Suppressor macrophage treated with lipopolysaccharide for 1 hour (primary cell): ENCODE data around the gene TMC7.

Source experiments
- DNase-seq, 3 donors: peaks; one replicate each; pipeline ENCODE4 v3.0.0-alpha.2; 2020 to 2022

TMC7 gene

DNA sequence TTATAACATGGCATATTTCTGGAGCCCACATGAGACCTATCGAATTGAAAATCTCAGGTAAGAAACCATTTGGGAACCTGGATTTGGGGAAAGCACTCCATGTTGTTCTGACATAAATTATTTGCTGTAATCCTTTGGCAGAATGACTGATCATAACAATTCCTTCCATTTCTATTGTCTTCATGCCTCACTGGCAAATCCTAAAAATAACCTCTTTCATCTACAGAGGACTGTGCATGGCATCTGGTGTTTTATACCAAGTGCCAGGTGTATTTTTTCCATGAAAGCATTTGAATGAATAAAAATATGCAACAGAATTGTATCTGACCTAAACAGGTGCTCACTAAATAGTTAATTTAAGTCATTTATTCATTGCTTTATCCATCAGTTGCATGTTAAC, 50.0 kb downstream of the TMC7 start:
- no peak for DNase-seq

DNA sequence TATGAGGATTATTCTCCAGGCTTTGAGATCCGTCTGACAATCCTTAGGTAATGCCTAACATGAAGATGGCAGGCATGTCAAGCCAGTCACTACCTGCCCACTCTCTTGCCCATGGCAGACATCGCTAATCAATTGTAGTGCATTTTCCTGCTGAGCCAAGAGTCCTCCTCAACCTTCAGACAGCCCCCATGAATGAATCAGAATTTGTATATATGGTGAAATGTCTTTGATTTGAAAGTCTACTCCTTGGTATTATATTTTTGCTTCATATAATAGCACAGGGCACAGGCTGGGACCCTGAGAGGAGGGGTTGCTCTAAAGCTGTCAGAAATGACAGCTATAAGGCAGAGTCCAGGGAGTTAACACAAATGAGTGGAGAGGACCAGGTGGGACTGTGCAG, 56.7 kb downstream of the TMC7 start:
- DNase-seq, result no peak

DNA sequence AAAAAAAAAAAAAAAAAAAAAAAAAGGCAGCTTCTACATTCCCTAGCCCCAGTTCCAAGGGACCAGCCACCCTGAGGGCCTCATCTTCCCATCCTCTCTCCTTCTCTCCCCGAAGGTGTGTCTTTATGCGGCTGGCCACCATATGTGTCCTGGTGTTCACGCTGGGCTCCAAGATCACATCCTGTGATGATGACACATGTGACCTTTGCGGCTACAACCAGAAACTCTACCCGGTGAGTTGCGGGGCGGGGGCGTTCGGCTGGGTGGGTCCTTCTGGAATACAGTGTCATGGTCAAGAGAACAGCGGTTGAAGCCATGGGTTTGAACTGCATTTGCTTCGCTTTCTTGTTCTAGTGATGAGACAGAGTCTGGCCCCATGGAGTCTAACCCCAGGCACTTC, 61.0 kb downstream of the TMC7 start:
- DNase-seq, result no peak

DNA sequence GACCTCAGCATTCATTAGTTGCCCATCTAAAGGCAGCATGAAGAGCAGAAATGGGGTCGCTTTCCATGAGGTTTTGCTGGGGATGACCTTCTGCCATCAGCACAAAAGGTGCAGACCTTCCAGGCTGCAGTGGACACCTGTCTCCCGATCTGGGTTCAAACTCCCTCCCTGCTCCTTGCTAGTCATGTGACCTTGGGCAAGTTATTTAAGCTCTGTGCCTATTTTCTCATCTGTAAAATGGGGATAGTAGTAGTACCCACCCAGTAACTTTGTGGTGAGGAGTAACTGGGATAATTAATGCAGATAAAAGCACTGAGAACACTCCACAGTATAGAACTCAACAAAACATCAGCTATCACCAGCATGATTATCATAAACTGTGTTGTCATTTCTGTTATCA, 62.3 kb downstream of the TMC7 start:
- DNase-seq, result no peak

DNA sequence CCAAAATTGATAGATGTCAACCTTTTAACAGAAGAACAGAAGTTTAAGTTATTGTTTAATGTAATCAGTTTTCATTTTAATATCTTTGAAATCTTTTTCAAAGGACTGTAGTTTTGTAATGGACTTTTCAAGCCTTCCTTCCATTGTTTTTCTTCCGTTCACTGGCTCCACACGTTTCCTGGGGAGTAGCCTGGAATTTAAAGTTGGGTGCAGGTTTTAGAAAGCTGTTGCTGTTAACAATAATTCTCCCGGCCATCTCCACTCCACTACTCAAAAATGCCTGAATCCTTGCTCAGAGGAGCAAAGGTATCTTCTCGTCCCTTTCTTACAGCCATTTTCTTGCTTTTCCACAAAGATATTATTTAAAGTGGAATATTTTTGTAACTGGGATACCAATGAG, 79.0 kb downstream of the TMC7 start:
- DNase-seq, result no peak

DNA sequence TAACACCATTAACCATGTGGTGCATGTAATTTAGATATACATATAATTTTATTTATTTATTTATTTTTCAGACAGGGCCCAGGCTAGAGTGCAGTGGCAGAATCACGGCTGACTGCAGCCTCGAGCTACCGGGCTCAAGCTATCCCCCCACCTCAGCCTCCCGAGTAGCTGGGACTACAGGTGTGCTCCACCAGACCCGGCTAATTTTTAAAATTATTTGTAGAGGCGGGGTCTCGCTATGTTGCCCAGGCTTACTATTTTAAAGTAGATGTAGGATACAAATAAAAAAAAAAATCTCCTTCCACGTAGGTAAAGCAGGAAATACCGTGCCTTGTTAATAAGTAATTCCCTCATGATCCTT, 83.2 kb downstream of the TMC7 start:
- no peak for DNase-seq

DNA sequence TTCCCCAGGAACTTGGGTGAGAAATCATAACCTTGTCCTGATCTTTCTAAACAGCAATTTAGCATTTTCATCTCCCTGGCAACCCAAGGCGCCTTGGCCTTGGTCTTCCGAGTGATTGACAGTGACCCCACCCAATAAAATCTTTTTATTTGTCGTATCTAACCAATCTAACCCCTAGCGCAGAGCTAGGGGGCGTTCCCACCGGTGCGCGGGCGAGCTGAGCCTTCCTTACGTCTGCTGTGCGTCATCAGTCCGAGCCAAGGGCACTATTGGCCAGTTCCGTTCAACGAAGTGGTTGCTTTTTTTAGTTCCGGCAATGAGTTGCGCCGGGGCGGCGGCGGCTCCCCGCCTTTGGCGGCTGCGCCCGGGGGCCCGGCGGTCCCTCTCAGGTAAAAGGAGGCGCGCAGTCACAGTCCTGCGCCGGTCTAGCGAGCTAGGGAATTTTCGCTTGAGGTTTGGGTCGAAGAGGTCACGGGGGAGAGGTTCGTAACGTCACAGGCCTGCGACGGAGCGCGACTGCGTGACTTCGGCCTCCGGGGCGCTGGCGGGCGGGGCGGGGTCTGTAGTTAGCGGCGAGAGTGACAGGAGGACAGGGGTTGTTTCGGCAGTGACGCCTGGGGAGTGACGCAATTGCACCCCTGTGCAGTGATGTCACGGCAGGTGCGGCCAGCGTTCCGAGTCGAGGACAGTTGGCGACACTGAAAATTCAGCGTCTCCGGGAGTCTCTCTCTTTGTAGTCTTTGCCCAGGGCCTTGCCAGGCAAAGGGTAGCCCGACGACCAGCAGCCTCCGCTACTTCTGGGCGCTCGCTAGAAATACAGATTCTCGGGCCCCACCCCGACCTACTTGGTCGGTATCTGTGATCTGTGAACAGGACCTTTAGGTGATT, 83.9 kb downstream of the TMC7 start, which contains the start of gene COQ7:
TSS of gene COQ7 (plus strand) at position 266 of the 888 bp plus-strand sequence. CDS start at position 317, 51 bp downstream.
- DNase-seq, result peak; percentile 99 to 100 (median 100)

DNA sequence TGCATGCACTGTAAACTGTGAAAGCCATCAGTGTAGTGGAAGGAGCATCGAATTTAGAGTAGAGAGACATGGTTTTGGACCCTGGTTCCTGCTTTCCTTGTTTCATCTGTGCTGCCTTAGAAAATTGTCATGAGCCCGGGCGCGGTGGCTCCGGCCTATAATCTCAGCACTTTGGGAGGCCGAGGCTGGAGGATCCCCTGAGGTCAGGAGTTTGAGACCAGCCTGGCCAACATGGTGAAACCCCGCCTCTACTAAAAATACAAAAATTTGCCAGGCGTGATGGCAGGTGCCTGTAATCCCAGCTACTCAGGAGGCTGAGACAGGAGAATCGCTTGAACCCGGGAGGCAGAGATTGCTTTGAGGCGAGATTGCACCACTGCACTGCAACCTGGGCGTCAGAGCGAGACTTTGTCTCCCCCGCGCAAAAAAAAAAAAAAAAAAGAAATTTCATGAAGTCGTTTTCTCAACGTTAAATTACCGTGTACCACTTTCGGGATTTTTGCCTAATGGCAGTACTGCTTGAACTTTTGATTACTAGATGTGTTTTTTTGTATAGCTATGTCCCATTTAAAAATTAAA, 84.6 kb downstream of the TMC7 start:
- DNase-seq, result peak in 1 of 3 donors; percentile 4

DNA sequence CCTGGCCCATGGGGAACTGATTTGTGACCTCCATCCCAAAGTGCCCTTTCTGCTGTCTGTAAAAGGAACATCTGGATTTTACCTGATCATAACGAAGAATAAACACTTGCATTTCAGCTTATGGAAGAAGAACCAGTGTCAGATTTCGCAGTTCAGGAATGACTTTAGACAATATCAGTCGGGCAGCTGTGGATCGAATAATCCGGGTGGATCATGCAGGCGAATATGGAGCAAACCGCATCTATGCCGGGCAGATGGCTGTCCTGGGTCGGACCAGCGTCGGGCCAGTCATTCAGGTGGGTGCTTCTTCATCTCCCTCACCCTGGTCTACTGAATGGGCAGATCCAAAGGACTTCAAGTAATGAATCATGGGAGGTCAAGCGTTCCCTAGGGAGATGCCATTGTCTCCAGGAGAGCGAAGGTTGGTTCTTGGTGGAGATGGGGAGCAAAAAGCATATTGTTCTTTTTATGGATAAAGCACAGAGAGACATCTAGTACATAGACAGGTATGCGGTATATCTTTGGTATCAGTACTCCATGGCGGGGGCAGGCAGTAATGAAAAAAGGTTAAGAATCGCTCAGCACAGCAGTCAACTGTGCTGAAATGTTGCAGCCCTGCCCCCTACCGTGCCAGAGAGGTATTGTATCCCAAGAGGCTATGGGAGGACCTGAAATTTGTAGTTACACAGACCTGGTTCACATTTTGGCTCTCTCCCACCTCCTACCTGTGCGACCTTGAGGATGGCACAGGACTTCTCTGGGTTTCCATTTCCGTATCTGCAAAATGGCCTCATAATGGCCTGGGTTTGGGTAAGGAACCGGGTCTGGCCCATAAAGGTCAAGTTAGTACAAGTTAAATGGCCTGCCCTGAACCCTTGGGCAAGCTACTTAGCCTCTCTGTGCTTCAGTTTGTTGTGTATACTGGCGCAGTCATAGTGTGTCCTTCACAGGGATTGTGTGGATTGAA, 88.4 kb downstream of the TMC7 start:
- peak; percentile 60 to 73 (median 61) for DNase-seq

DNA sequence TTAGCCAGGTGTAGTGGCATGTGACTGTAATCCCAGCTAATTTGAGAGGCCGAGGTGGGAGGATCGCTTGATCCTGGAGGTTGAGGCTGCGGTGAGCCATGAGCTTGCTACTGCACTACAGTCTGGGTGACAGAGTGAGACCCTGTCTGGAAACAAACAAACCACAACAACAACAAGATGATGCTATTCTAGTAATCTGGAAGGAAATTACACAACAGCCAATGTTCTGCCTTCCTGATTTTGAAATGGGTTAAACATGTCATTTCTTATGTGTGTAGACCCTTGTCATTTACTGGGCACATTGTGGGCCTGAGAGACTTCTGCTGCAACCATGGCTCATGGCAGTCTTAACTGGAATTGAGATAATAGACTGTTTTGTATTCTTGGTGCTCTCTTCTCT, 89.6 kb downstream of the TMC7 start:
- DNase-seq, result peak in 2 of 3 donors; percentile 18 to 21

DNA sequence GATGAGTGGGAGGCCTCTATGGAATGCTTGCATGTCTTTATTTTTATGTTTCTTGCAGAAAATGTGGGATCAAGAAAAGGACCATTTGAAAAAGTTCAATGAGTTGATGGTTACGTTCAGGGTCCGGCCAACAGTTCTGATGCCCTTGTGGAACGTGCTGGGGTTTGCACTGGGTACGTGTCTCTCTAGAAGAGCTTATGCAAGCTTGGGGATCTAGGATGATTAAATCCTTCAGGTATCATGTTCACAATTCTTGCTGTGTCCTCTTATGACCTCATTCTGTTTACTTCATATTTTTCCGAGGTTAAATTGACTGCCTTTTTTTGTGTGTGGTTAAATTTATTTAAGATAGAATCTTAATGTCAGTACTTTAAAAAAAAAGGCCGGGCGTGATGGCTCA, 90.1 kb downstream of the TMC7 start:
- no peak for DNase-seq

DNA sequence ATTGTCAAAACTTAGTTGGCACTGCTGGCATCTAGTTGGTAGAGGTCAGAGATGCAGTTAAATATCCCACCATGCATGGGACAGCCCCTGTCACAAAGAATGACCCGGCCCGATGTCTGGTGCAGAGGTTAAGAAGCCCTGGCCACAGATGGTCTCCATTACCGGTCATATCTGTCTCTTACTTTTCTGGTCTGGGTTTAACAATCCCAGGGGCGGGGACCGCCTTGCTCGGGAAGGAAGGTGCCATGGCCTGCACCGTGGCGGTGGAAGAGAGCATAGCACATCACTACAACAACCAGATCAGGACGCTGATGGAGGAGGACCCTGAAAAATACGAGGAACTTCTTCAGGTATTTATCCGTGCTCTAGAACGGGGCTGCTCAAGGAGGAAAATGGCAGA, 91.8 kb downstream of the TMC7 start:
- no peak for DNase-seq

DNA sequence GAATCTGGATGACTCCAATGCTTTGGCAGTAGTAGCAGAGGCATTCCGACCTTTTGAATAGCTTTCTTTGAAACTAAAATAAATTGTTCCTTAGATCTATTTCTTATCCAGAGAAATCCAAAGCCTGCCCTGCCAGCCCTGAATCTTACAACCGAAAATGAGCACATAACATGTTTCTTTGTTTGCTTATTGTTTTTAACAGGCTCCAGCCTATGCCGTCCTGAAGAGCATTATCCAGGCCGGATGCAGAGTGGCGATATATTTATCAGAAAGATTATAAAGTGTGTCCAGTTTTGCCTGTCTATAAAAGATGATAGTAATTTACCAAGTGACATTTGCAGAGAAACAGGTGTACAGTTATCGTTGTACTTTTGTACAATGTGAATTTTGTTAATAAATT, 94.1 kb downstream of the TMC7 start:
- no peak for DNase-seq

DNA sequence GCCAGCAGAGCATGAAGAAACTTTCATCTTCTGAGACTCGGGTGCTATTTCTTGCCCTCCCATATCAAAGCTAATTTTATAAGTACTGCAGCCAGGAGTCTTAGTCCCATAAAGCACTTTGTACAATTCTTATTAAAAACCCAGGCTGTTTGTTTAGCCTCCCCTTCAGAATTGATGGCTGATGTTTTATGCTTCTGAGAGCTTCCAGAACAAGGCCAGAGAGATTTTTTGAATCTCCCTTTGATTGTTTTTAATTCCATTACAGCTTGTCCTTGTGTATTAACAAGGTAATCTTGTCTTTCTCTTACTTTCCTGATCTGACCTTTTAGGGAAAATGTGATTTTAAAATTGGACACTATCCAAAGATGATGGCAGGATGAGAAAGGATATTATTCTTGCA, 99.9 kb downstream of the TMC7 start:
- no peak for DNase-seq

DNA sequence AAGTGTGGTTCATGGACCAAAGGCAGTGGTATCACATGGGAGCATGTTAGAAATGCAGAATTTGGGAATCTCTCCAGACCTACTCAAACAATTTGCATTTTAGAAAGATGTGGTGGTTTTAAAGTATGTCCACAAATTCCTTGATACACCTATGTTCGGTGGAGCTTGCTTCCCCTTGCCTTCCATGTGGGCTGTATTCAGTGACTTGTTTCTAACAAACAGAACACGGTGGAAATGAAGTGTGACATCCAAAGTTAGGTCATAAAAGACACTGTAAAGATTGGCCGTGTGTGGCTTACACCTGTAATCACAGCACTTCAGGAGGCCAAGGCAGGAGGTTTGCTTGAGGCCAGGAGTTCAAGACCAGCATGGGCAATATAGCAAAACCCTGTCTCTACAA, 100.4 kb downstream of the TMC7 start:
- no peak for DNase-seq

DNA sequence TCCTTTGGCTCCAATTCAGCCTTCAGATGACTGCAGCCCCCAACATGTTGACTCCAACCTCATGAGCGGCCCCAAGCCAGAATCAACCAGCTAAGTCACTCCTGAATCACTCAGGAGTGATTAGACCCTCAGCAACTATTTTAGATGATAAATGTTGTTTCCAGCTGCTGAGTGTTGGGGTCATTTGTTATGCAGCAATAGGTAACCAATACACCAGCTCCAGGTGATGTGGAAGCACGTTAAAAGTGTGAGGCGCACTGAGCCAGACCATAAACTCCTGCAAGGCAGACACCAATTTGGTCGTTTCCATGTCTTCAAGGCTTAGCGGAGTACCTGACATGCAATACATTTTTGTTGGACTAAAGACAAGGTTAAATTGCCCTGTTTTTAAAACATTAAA, 101.1 kb downstream of the TMC7 start:
- DNase-seq, result no peak

DNA sequence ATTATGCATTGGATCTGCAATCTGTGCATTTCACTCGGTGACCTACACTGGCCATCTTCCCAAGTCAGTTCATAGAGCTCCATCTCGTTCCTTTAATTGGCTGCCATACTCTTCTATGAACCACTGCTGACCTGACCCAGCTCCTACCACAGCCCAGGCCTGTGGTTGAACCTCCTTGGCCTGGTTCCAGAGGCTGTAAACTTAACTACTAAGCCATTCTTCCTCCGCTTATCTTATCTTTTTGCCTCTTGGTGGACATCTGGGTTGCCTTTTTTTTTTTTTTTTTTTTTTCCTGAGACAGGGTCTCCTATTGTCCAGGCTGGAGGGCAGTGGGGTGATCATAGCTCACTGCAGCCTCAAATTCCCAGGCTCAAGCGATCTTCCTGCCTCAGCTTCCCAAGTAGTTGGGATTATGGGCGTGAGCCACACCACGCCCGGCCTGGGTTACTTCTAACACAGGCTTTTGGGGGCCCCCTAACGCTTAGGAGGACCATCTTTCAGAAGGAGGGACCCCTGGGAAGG, 102.0 kb downstream of the TMC7 start:
- DNase-seq, result no peak

DNA sequence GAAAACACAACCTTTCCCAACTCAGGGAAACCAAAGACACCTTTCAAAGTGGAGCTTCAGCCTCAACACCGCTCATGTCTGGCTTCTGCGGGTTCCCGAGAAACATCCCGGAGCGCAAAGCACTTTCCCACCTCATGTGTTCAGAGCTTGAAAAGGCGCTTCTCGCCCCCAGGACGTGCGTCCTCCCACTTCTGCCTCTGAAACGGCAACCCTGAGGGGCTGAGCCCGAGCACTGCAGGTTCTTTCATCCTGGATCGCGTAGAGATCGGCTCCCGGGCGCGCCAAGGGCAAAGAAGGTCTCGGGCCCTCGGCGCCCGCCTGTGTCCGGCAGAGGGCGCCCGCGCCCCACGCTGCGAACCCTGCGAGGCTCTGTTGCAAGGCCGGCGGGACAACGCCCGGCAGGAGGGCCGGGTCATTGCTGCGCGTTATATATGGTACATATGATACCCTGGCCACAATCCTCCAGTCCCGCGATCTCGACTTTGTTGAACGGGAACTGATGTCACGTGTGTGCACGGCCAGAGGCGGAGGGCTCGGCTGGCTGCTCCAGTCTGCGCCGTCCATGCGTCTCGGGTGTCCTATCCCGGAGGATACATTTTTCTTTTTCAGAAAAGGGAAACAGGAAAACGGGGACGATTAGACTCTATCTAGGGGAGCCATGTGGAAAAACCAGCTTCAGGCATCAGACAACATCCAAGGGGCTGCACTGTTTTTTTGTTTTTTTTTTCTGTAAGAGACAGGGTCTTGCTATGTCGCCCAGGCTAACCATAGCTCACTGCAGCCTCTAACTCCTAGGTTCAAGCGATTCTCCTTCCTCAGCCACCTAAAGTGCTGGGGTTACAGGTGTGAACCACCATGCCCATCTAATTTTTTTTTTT, 102.8 kb downstream of the TMC7 start:
- DNase-seq, result peak; percentile 96 to 98 (median 96)

DNA sequence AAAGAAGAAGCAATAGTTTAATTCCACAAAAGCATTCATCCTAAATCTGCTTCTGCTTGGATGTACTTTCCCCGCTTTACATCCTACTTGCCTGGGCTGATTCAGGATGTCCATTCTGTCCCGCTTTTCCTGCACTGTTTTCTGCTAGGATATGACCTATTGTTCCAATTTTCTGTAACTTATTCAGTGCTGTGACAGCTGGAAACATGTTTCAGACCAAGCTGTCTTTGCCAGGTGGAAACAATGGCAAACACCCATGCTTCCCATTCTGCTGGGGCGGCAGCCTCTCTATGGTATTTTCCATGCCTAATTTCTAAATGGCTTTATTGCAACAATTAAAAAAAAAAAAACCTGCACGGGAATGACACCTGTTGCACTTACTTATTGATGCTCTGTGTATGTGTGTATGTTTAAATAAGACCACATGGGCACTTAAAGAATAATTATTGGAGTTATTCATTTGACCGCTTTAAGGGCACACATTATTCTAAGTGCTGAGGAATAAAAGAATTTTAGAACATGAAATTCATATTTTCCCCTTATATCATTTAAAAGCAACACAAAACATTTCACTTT, 104.7 kb downstream of the TMC7 start:
- no peak for DNase-seq

DNA sequence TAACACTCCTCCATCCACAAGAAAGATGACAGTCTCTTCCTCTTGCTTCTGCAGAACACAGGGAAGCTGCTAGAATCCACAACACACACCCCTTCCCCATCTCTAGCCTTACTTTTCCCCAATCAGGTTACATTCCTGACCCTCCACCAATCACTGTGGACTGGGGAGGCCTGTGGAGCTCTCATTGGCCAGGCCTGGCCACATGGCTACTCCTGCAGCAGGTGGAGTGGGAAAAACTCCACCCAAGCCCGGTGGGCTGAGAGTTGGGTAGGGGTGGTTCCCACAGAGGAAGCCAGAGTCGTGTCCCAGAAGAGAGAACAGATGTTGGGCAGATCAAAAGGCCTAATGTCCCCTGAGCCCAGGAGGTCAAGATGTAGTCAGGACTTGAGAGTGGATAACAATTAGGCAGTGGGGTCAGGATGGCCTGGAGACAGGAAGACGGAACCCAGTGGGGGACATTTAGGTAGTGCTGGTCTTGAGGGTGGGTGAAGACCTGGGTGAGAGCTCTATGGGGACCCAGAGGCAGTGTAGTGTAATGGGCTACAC, 105.7 kb downstream of the TMC7 start:
- DNase-seq, result no peak

DNA sequence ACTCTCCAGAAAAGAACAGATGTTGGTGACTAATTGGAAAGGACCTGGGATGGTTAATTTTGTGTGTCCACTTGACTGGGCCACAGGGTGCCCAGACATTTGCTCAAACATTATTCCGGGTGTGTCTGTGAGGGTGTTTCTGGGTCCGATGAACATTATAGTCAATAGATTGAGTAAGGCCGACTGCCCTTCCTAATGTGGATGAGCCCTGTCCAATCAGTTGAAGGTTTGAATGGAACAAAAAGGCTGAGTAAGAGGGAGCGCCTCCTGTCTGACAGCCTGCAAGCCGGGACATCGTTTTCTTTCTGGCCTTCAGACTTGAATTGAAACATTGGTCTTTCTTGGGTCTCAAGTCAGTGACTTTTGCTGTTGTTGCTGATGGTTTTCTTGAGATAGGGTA, 107.2 kb downstream of the TMC7 start:
- DNase-seq, result no peak
